HG02642 (cell line): ENCODE measurements around the gene ACTN1.

Experiments
- ATAC-seq: cut with Tn5 transposase; IDR thresholded peaks from one replicate; pipeline ENCODE4 v1.9.1; 2021; ENCODE audit warnings: mild to moderate bottlenecking; ENCODE audit not compliant: unreplicated experiment, poor library complexity

ACTN1 gene

DNA sequence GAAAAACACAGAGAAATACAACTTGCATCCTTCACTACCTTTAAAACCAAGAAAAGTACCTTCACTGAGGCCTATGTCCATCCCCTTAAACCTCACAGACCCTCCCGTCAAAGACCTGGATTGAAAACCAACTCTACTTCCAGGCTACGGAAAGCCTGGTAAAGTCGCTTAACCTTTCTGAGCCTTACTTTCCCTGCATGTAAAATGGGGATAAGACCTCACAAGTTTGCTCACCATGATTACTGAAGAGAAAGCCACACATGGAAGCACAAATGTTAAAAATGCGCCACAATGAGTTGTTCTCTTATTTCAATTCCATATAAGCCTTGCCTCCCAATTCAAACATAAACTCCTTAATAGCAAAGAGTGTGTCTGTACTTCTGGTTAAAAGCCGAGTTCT is 8.4 kb downstream of the ACTN1 start:
- no peak for ATAC-seq

DNA sequence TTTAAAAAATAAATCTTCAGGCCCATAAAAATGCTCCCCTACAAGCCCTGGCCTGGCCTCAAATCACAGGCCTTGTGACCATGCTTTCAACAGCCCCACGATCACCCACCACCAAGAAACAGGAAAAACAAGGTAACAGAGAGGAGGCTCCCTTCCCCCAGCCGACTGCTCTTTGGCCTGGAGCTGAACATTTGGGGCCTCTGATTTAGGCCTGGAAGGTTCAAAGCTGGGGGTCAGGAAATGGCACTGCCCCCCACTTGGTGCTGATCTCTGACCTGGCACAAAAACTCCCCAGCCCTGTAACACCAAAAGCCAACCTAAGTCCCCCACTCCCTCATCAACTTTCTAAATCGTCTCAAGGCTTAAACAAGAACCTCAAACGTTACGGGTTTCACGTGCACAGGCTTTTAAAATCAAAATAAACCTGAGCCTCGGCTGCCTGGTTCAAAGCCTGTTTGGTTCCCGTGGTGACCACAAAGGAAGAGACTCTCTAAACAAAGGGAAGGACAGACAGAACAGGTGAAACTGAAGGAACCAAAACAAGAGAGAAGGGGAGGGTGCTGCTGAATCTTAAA is 9.0 kb downstream of the ACTN1 start:
- no peak for ATAC-seq

DNA sequence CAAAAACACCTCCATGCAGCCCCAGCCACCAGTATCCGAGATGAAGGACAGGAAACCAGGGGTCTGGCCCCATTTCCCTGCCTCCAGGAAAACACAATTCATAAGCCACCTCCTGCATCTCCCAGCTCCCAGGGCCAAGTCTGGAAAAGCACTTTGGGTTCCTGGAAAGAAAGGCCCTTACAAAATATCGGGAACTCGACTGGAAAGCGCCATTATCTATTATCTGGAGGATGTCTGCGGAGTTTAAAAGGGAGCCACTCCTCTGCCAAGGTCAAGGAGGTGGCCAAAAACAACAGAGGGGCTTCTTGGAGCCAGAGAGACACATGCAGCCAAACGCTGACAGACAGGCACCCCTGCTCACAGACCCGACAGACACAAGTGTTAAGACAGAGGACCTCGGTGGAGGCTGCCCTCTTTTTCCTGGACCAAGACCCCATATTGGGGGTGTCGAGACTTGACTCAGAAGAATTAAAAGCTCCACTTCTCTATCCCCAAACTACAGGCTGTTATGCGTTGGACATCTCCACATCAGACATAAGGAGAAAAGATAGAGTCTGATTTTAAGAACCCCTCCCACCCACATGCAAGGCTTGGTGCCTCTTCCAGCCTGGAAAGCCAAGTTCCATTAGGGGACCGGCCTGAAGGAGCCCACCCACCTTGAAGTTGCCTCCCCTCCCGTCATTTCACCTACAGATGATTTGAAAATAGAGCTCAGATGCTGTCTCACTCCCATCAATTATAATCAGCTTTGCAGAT is 9.6 kb downstream of the ACTN1 start:
- no peak for ATAC-seq

DNA sequence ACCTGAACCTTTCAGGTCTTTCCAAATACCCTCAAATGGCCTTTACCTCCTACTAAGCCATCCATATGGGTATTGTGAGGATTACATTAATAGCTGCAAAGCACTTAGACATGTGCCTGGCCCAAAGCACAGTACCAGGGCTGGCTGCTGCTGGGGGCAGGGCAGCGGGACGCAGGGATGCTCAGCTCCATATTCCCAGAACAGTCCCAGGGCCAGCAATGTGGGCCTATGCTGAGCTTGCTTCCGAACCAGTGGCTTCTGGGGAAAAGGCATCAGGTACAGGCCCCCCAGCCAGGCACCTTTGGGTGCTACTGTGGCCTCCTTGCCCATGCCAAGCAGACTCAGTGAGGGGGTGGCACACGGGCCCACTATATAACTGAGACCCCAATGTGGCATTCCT is 10.4 kb downstream of the ACTN1 start:
- ATAC-seq = no peak

DNA sequence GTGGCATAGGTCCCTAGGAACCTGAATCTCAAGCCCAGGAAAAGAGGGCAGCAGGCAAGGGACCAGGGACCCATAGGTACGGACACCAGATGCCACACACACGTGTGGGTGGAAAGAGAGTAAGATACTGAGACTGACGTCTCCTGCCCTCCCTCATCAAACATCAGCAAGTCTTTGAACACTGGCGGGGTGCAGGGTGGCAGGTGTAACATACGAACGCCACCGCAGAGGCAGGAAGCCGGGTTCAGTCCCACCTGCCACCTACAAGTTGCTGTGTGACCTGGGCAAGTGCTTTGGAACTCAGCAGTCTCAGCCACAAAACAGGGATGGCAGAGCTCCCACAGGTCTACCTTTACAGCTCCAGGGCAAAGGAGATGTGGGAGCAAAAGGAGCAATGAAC is 11.1 kb downstream of the ACTN1 start:
- ATAC-seq = no peak

DNA sequence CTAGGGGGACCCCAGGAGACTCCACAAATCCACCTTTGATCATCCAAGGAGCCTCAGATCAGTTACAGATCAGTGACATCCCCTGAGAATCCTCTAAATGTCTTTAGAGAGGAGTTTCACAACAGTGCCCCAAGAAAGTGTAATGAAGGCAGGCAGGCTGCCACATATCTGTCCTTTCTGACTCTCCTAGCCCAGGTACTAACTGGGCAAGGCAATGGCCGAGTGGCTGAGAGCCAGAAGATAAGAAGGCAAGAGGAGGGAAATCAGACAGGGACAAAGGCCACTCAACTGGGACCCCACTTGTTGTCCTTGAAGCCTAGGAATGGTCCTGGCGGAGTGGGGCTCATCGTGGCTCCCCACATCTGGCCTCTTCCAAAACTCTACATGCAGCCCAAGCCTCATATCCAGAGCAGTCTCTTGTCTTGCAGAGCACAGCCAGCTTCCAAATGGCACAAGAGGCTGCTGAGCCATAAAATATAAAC is 11.6 kb downstream of the ACTN1 start:
- no peak for ATAC-seq

DNA sequence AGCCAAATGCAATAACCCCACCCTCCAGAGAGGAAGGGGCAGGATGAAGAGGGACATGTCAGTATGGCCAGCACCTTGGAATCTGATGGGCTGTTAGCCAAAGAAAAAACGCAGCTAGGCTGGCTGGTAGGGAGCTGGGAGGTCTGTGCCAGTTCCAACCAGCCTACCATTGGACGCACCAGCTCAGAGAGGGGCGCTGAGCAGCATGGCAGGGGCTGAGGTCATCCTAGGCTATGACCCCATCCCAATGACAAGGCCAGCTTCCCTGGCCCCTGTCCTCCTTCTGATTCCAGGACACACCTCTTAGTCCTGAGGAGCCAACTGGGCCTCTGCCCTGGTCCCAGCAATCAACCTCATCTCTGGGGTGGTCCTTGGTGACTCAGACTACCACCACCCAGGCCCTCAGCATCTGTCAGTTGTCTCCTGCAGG is 12.2 kb downstream of the ACTN1 start:
- ATAC-seq = no peak

DNA sequence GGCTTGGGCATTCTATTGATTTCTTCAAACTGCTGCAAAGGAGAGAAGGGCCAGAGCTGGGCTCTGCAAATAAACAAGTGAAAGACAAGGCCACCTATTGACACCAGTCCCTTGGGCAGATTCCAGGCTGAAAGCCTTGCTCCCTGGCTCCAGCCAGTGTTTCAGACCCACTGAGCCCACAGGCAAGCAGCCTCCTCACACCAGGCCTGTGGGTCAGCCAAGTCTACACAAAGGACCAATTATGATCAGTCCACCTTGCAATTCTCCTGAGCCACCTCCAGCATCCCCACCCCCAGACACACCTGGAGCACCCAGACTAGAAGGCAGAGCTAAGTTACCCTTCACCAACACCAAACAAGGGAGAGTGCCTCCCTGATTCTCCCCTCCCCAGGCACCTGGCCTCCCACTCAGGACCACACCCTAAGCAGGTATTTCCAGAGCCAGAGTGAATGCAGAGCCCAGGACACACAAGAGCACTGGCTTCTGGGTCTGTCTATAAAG is 13.8 kb downstream of the ACTN1 start:
- ATAC-seq = no peak

DNA sequence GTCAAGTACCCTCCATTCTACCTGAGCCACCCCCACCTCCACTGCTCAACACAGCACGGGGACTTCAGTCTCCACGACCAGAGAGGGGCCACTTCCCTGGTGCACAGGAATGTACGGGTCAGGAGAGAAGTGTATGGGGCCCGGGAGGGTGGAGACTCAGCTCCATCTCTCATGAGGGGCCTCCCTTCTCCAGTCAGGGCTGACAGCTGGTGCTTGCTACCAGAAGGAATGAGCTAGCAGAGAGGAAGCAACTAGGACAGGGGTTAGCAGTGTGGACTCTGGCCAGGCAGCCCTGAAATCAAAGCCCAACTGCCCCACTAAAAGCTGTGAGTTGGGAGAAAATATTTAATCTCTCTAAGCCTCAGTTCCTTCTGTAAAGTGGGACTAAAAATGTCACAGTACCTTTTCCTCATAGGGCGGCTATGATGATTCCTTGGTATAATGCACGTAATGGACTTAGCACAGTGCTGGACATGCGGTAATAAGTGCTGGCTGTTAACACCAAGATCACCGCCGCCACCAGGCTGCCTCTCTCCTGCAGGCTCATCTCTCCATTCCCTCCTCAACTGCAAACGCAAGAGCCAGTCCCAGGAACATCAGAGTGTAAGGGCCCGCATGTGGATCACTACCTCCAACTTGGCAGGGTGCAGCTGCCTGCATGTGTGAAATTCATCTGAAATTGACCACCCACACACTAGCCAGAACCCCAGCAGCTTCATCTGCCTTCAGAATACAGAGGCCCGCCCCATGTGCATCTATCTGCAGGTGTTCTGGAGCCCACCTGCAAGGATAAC is 14.6 kb downstream of the ACTN1 start:
- ATAC-seq = no peak

DNA sequence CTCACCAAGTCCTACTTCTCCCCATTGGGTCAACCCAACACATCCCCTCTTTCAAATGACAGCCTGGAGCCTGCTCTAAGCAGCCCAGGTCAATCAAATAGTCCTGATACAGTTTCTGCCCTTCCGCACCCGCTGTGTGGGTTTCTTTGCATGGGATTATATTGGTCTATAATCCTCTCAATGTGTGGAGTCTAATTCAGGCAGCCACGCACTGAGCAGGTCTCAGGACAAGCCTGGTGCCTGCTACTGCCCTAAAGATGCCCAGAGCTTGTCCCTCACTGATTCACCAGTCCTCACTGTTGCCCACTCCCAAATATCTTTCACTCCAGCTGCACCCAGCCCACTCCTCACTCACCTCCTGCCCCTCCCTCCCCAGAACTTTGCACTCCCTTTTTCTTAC is 16.4 kb downstream of the ACTN1 start:
- ATAC-seq = no peak

DNA sequence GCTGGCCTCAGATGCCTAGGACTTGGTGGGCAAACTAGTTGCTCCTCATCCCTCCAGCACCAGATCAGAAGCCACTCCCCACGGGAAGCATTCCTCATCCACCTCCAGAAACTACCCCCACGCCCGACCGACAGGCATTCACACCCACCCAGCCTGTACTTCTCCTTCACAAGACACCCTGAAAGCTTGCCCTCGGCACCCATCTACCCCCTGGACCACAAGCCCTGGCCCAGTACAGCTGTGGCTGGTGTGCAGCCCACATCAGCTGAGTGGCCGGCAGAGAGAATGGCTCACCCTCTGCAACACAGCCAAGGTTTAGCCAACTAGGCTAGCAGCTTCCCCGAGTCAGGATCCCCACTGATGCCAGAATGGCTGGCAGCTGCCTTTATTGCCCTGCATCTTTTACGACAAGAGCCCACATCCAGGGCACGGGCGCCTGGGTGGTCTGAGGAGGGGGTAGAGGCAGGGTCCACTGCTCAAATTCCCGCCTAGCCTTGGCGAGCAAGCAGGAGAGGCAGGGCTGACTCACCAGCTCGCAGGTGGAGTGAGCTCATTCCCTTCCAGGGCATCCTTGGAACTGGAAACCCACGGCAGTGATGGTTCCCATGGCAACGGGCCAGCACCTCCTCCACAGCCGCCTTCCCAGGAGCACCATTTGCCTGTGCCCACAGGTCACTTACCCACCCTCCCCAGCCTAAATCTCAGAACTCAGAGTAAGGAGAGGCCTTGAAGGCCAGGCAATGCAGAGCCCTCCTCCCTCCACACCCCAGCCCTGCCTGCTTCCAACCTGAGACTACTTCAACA is 17.1 kb downstream of the ACTN1 start:
- no peak for ATAC-seq

DNA sequence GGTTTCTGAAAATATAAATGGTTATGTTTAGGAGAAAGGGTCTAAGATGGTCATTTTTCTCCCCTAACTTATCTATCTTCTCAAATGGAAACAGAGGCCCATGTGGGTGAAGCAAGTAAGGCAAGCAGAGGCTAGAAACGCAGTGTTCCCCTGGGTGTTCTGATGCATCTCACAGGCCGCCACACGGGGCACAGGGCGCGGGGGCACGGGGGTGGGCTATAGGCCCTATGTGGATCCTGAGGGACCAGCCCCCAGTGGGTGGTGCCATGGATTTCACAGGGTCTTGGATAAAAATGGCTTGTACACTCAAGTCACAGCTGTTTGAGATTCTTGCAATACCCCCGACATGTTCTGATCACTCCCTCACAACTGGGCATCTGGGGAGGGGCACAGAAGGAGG is 17.7 kb downstream of the ACTN1 start:
- ATAC-seq = no peak

DNA sequence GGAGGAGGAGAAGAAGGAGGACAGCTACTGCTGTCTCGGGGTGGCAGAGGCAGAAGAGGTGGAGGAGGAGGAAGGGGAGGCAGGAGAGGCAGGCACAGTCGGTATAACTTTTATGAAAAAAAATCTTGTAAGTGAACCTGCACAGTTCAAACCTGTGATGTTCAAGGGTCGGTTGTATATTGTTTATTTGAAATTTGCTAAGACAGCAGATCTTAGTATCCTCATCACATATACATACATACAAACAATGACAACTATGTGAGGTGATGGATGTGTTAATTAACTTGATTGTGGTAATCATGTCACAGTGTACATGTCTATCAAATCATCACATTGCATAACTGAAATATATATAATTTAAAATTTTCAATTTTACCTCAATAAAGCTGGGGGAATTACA is 19.0 kb downstream of the ACTN1 start:
- ATAC-seq = no peak

DNA sequence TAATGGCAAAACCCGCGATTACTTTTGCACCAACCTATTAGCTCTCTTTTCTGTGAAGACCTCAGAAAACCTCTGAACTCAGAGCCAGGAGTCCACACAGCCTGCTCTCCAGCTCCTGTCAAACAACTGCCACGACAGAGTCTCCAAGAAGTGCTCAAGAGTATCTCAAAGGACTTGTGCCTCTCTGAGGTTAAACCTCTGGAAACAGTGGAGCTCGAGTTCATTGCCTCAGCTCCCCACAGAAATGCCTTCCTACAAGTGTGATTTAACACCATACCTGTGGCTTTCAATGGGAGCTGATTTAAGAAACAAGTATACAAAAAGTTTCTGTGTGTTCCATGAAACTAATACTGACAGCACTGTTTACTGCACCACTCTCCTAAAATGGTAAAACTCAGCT is 20.1 kb downstream of the ACTN1 start:
- no peak for ATAC-seq

DNA sequence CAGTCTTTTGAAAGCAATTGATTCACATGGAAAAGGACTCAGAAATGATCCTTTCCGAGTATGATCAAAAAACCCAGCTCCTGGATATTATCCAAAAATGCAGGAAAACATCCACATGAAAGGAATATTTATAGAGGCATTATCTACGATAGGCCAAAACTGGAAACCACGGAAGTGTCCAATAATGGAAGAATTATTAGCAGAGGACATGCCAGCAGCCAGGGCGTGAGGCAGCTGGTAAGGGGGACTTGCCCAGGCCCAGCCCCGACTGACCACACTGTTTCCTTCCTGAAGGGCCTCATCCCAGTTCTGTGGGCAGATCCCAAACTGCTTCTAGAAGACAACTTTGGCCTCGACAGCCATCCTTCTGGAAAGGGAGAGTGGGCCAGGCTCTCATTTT is 20.5 kb downstream of the ACTN1 start:
- no peak for ATAC-seq

DNA sequence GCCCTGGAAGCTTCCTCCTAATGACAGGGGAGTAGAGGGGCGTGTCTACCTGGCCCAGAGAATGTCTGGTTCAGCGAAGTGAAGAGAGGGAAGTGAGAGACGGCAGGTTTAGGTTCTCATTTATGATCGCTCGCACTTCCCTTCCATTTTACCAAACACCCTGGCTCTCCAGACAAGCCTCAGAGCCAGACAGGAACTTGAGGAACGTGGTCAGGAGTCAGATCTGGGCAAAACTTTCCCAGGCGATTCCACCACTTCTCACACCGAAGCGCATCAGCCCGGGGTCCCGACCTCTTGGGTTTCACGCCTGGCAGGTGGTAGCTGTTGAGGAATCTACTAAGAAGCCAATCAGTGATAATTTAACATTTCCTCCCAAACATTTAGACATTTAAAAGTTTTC is 21.3 kb downstream of the ACTN1 start:
- no peak for ATAC-seq

DNA sequence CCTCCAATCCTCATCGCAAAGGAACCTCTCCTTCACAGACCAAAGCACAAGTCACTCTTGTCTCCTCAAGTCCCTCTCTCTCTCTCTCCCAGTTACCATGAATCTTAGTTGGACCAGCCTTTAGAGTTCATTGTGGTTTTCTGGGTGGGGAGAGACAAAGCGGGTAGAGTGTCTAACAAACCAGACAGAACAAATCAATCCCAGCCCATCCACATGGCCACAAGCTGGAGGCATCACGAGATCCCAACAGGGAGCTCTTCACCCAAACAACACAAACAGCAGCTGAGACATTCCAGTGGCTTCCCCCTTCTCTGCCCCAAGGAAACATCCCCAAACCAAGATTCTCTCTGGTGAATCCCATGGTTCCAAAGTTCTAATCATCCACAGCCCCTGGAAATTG is 22.4 kb downstream of the ACTN1 start:
- no peak for ATAC-seq

DNA sequence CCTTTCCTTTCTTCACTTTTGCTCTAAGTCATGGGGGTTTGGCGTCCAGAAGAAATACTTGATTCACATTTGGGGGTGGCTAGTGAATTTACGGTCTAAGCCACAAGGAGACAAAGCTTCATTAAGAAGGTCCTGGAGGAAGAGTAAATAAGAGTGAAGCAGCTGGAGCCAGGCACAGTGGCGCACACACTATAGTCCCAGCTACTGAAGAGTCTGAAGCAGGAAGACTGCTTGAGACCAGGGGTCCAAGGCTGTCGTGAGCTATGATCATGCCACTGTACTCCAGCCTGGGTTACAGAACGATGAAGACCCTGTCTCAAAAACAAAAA is 23.3 kb downstream of the ACTN1 start:
- no peak for ATAC-seq

DNA sequence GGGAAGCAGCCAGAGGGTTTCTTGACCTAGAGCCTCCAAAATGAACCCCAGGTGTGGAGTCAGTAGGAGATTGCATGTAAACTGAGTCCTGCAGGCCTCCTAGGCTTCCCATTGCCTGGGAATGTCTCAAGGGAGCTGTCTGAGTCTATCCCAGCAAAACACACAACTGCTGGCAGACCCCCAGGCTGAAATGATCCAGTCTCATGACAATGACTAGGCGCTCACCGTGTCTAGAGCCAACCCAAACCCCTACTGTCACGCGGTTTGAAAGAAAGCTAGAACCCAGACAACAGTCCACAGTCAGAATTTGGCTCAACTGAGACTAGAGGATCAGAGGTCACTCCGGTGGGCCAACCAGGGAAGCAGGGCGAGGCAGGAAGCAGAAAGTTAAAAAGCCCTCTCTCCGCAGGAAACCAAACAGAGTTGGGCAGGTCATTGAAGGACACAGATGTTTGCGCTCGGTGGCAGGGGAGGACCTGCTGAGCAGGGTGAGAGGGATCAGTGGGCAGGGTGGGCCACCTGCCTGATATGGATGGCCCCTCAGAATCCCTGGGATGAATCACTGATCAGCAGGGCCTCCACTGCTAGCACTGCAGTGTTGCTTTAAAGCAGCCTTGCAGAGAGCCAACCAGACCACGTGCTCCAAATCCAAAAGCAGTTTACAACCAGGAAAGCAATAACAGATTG is 23.8 kb downstream of the ACTN1 start:
- ATAC-seq = no peak

DNA sequence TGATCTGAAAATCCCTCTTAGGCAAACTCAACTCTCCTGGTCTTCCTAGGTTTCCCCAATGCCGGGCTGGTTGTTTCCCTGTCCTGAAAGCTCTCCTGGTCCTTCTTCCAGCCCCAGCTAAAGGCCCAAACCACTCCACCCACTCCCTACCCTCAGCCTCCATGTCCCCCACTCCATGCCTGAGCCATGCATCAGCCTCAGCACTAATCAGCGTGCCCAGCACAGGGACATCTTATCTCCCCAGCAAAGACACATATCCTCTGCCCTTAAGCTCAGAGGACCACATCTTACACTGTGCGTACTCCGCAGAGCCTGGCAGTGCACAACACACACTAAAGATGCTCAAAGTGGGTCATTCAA is 25.9 kb downstream of the ACTN1 start:
- no peak for ATAC-seq
